H9 (cell line): ENCODE results near the gene RNF212. TPM values are rescaled to one million over a fixed set of nuclear protein-coding genes. Genes with fewer than 3 reads are reported as not detected.

Experiments used
- DNase-seq: peaks from one replicate; pipeline ENCODE4 v3.0.0-alpha.2; 2017
- H2AFZ ChIP-seq: one replicate; pipeline ENCODE4 v1.6.1; 2013; ENCODE audit warnings: mild to moderate bottlenecking, low read length, control low read depth, moderate library complexity
- H2AK5ac ChIP-seq: 2 replicates; pipeline ENCODE4 v1.6.1; 2013; ENCODE audit warnings: low read length, control low read depth, mixed read lengths; ENCODE audit not compliant: insufficient read length
- H2BK120ac ChIP-seq: one replicate; pipeline ENCODE4 v1.6.1; 2013; ENCODE audit warnings: low read depth, mild to moderate bottlenecking, low read length, control low read depth, inconsistent platforms; ENCODE audit not compliant: poor library complexity, severe bottlenecking
- H2BK12ac ChIP-seq: 2 replicates; pipeline ENCODE4 v1.6.1; 2013; ENCODE audit warnings: low read length, control low read depth, mixed read lengths, low read depth; ENCODE audit not compliant: insufficient read length
- H2BK15ac ChIP-seq: 2 replicates; pipeline ENCODE4 v1.6.1; 2013; ENCODE audit warnings: low read depth, low read length, control low read depth
- H2BK20ac ChIP-seq: one replicate; pipeline ENCODE4 v1.6.1; 2013; ENCODE audit warnings: low read depth, mild to moderate bottlenecking, low read length, control low read depth, inconsistent platforms; ENCODE audit not compliant: poor library complexity, severe bottlenecking
- H2BK5ac ChIP-seq: 2 replicates; pipeline ENCODE4 v1.6.1; 2013; ENCODE audit warnings: low read length, control low read depth, mixed read lengths; ENCODE audit not compliant: insufficient read length
- H3K14ac ChIP-seq: 2 replicates; pipeline ENCODE4 v1.6.1; 2013; ENCODE audit warnings: low read length, control low read depth; ENCODE audit not compliant: insufficient read depth
- H3K18ac ChIP-seq: 2 replicates; pipeline ENCODE4 v1.6.1; 2013; ENCODE audit warnings: low read depth, mild to moderate bottlenecking, mixed read lengths, low read length, control low read depth; ENCODE audit not compliant: insufficient read length
- H3K23ac ChIP-seq: 2 replicates; pipeline ENCODE4 v1.6.1; 2013; ENCODE audit warnings: low read length, control low read depth, mixed read lengths, low read depth; ENCODE audit not compliant: insufficient read length
- H3K23me2 ChIP-seq: 2 replicates; pipeline ENCODE4 v1.6.1; 2013; ENCODE audit warnings: low read depth, mild to moderate bottlenecking, mixed read lengths, low read length, control low read depth; ENCODE audit not compliant: insufficient read length, poor library complexity, severe bottlenecking
- H3K27ac ChIP-seq: 2 replicates; pipeline ENCODE4 v1.5.1; 2013; ENCODE audit warnings: low read length, control low read depth, mixed read lengths, low read depth; ENCODE audit not compliant: insufficient read length
- H3K27me3 ChIP-seq: 2 replicates; pipeline ENCODE4 v1.6.1; 2013; ENCODE audit warnings: low read length, control low read depth, inconsistent platforms; ENCODE audit not compliant: insufficient read depth
- H3K4ac ChIP-seq: 2 replicates; pipeline ENCODE4 v1.6.1; 2013; ENCODE audit warnings: low read depth, mild to moderate bottlenecking, control low read depth, inconsistent platforms, low read length, moderate library complexity
- H3K4me1 ChIP-seq: 2 replicates; pipeline ENCODE4 v1.6.1; 2013; ENCODE audit warnings: low read length, control low read depth, inconsistent platforms; ENCODE audit not compliant: insufficient read depth
- H3K4me2 ChIP-seq: 2 replicates; pipeline ENCODE4 v1.6.1; 2013; ENCODE audit warnings: low read length, control low read depth, mixed read lengths; ENCODE audit not compliant: insufficient read length, insufficient read depth
- H3K56ac ChIP-seq: 2 replicates; pipeline ENCODE4 v1.6.1; 2013; ENCODE audit warnings: low read depth, mild to moderate bottlenecking, mixed read lengths, low read length, control low read depth; ENCODE audit not compliant: insufficient read length
- H3K79me1 ChIP-seq: 2 replicates; pipeline ENCODE4 v1.6.1; 2013; ENCODE audit warnings: low read depth, mild to moderate bottlenecking, moderate library complexity, low read length, control low read depth, inconsistent platforms; ENCODE audit not compliant: insufficient read depth, poor library complexity, severe bottlenecking
- H3K79me2 ChIP-seq: 2 replicates; pipeline ENCODE4 v1.6.1; 2013; ENCODE audit warnings: low read length, control low read depth, inconsistent platforms; ENCODE audit not compliant: insufficient read depth
- H3K9ac ChIP-seq: 2 replicates; pipeline ENCODE4 v1.6.1; 2013; ENCODE audit warnings: low read length, control low read depth, mixed read lengths; ENCODE audit not compliant: insufficient read length; ENCODE audit errors: extremely low read depth
- H3K9me3 ChIP-seq: one replicate; pipeline ENCODE4 v1.6.1; 2013; ENCODE audit warnings: low read depth, low read length, inconsistent platforms; ENCODE audit not compliant: control insufficient read depth
- H3T11ph ChIP-seq: one replicate; pipeline ENCODE4 v1.6.1; 2013; ENCODE audit warnings: mild to moderate bottlenecking, low read length, control low read depth, inconsistent platforms
- H4K20me1 ChIP-seq: one replicate; pipeline ENCODE4 v1.6.1; 2013; ENCODE audit not compliant: control insufficient read depth, insufficient read length, insufficient read depth
- H4K5ac ChIP-seq: 2 replicates; pipeline ENCODE4 v1.6.1; 2013; ENCODE audit warnings: low read depth, mild to moderate bottlenecking, mixed read lengths, low read length, control low read depth; ENCODE audit not compliant: insufficient read length
- H4K8ac ChIP-seq: replicated peaks from 2 replicates; pipeline ENCODE4 v1.6.1; 2013; ENCODE audit warnings: low read length, control low read depth, mixed read lengths, low read depth; ENCODE audit not compliant: insufficient read length
- H4K91ac ChIP-seq: 2 replicates; pipeline ENCODE4 v1.6.1; 2013; ENCODE audit warnings: low read depth, mild to moderate bottlenecking, moderate library complexity, mixed read lengths, low read length, control low read depth; ENCODE audit not compliant: insufficient read length
- H3K27ac Mint-ChIP-seq, 3 experiments: 2 replicates in 2 of 3; 3 replicates in 1 of 3; pipeline ENCODE4 v1.8.0; 2020 to 2021; ENCODE audit warnings: mixed read lengths in 3 of 3, mild to moderate bottlenecking in 1 of 3, moderate library complexity in 1 of 3
- H3K27me3 Mint-ChIP-seq: 2 replicates; pipeline ENCODE4 v1.8.0; 2021; ENCODE audit warnings: low read depth, mild to moderate bottlenecking, moderate library complexity, mixed read lengths
- H3K36me3 Mint-ChIP-seq, 3 experiments: 2 replicates in 2 of 3; 3 replicates in 1 of 3; pipeline ENCODE4 v1.8.0; 2020 to 2021; ENCODE audit warnings: low read depth in 3 of 3, mixed read lengths in 3 of 3; ENCODE audit not compliant: insufficient read depth in 1 of 3
- H3K4me1 Mint-ChIP-seq, 2 experiments: 2 replicates each; pipeline ENCODE4 v1.8.0; 2020; ENCODE audit warnings: mixed read lengths in 2 of 2
- H3K4me3 Mint-ChIP-seq, 2 experiments: 2 replicates in 1 of 2; 3 replicates in 1 of 2; pipeline ENCODE4 v1.8.0; 2020 to 2021; ENCODE audit warnings: mild to moderate bottlenecking in 2 of 2, mixed read lengths in 2 of 2, moderate library complexity in 1 of 2
- H3K9me3 Mint-ChIP-seq, 2 experiments: 2 replicates in 1 of 2; 3 replicates in 1 of 2; pipeline ENCODE4 v1.8.0; 2020; ENCODE audit warnings: mild to moderate bottlenecking in 2 of 2, mixed read lengths in 2 of 2, moderate library complexity in 1 of 2
- CTCF ChIP-seq: fragments of 200-600 bp; sonication (generic); conservative IDR thresholded peaks from 3 replicates; pipeline ENCODE4 v1.8.0; 2021; ENCODE audit warnings: antibody characterized with exemption, mild to moderate bottlenecking
- WGBS: extraction: QIAGEN DNeasy Blood & Tissue Kit; methylation state at CpG from one replicate; pipeline ENCODE4 v1.1.7; 2013; ENCODE audit warnings: missing lambda C conversion rate, low lambda C conversion rate, mixed read lengths; ENCODE audit not compliant: insufficient read length; ENCODE audit errors: extremely low coverage; 5-methylcytosine and 5-hydroxymethylcytosine counted together
- total RNA-seq: library from RNA; stranded (reverse); gene quantifications from 2 replicates; pipeline ENCODE4 v1.2.1, GENCODE V29; 2021

RNF212 gene
- total RNA-seq, 1 experiment from 2014 or later: 3.0 TPM

GRCh38 chr4:1023075-1023640 lies 90.2 kb downstream of the RNF212 start:
- H3K4me1 Mint-ChIP-seq: peaks cover 4 to 14% of the 10 kb centered on the region in 2 experiments; a peak in 3 of 4 replicates
- no peak overlapping the region for H3K56ac ChIP-seq

More at GRCh38 chr4:1023075-1023640, 90.2 kb downstream of the RNF212 start:
- H2BK120ac ChIP-seq: no peak overlapping the region
- H3K9me3 Mint-ChIP-seq: peaks cover 0 to 2% of the 10 kb centered on the region in 2 experiments; a peak in 1 of 5 replicates
- no peak overlapping the region for H2BK20ac ChIP-seq
- no peak overlapping the region for H3K27ac Mint-ChIP-seq
- H3K79me1 ChIP-seq: no peaks in the 10 kb centered on the region
- H4K8ac ChIP-seq: no peak overlapping the region
- H4K20me1 ChIP-seq: no peaks in the 10 kb centered on the region
- H4K91ac ChIP-seq: no peak overlapping the region
- WGBS: no CpG with 5 or more reads among the region's 20 CpGs
- H3K9ac ChIP-seq: no peak overlapping the region
- no peak overlapping the region for H2BK12ac ChIP-seq
- no peaks in the 10 kb centered on the region for H3K79me2 ChIP-seq
- H3K36me3 Mint-ChIP-seq: peaks cover 8 to 13% (median 12%) of the 10 kb centered on the region in 3 experiments; a peak in 6 of 7 replicates
- H3K27ac ChIP-seq: no peak overlapping the region
- H2AK5ac ChIP-seq: no peak overlapping the region
- no peak overlapping the region for H3K18ac ChIP-seq
- TF ChIP-seq CTCF: no peak
- H3K27me3 ChIP-seq: no peaks in the 10 kb centered on the region
- H3K4ac ChIP-seq: no peak overlapping the region
- no peak overlapping the region for H4K5ac ChIP-seq
- H3K4me1 ChIP-seq: no peaks in the 10 kb centered on the region; the same call in 1 of the 2 replicates
- no peak overlapping the region for H3K4me3 Mint-ChIP-seq
- no peaks in the 10 kb centered on the region for H3K27me3 Mint-ChIP-seq
- no peak overlapping the region for H2AFZ ChIP-seq
- DNase-seq: no peak
- H2BK15ac ChIP-seq: no peak overlapping the region
- no peak overlapping the region for H3T11ph ChIP-seq
- no peak overlapping the region for H3K14ac ChIP-seq
- H3K4me2 ChIP-seq: no peak overlapping the region
- no peaks in the 10 kb centered on the region for H3K23me2 ChIP-seq
- H2BK5ac ChIP-seq: no peak overlapping the region
- H3K9me3 ChIP-seq: no peaks in the 10 kb centered on the region
- no peak overlapping the region for H3K23ac ChIP-seq
